H1 (cell line): ENCODE measurements around the gene PLN. TPM values are rescaled to one million over a fixed set of nuclear protein-coding genes. Genes with fewer than 3 reads are reported as not detected.

Source experiments
- CTCF ChIA-PET: fragments of 300-600 bp; sonication (Branson Sonifier 250); formaldehyde crosslinking; loops from one replicate; lab custom pipeline; 2021; ENCODE audit not compliant: partially characterized antibody; lab: Charles Lee
- POLR2A ChIA-PET: fragments of 300-600 bp; sonication (Branson Sonifier 250); formaldehyde crosslinking; loops from one replicate; lab custom pipeline; 2021; ENCODE audit warnings: inconsistent platforms; ENCODE audit not compliant: partially characterized antibody; lab: Charles Lee
- DNase-seq, 2 experiments: peaks; one replicate each; pipeline versions ENCODE4 v3.0.0 to v3.0.0-alpha.2; 2010 to 2022; ENCODE audit warnings: low spot score in 2 of 2, low read depth in 1 of 2, mixed read lengths in 1 of 2
- FAIRE-seq: peaks from 2 replicates; lab custom pipeline; 2011; peaks lifted over from hg19 to GRCh38; lab: Jason Lieb, UNC
- H2AFZ ChIP-seq: 2 replicates; pipeline ENCODE4 v1.8.1; 2012; ENCODE audit warnings: low read length, inconsistent platforms
- H2AK5ac ChIP-seq: 2 replicates; pipeline ENCODE4 v1.6.1; 2013; ENCODE audit warnings: low read depth, low read length
- H2BK120ac ChIP-seq: replicated peaks from 2 replicates; pipeline ENCODE3; 2013; ENCODE audit warnings: low read depth, low read length, inconsistent platforms
- H2BK12ac ChIP-seq: 2 replicates; pipeline ENCODE4 v1.6.1; 2013; ENCODE audit warnings: low read depth, low read length
- H2BK15ac ChIP-seq: 2 replicates; pipeline ENCODE4 v1.6.1; 2013; ENCODE audit warnings: low read length
- H2BK20ac ChIP-seq: 2 replicates; pipeline ENCODE4 v1.6.1; 2013; ENCODE audit warnings: low read length
- H2BK5ac ChIP-seq: 2 replicates; pipeline ENCODE4 v1.6.1; 2013; ENCODE audit warnings: low read depth, low read length
- H3K14ac ChIP-seq: 2 replicates; pipeline ENCODE4 v1.6.1; 2013; ENCODE audit warnings: inconsistent platforms; ENCODE audit not compliant: insufficient read length
- H3K18ac ChIP-seq: 2 replicates; pipeline ENCODE4 v1.6.1; 2013; ENCODE audit warnings: low read length; ENCODE audit errors: extremely low read depth
- H3K23ac ChIP-seq: 2 replicates; pipeline ENCODE4 v1.6.1; 2013; ENCODE audit warnings: inconsistent platforms; ENCODE audit not compliant: insufficient read length
- H3K23me2 ChIP-seq: 2 replicates; pipeline ENCODE4 v1.6.1; 2013; ENCODE audit warnings: low read depth, low read length
- H3K27ac ChIP-seq: 2 replicates; pipeline ENCODE4 v1.6.1; 2011; ENCODE audit warnings: low read depth, low read length, inconsistent platforms
- H3K27me3 ChIP-seq, 4 experiments: replicated peaks in 1 of 4; 1 replicate in 1 of 4; 2 replicates in 3 of 4; pipeline versions ENCODE4 v1.6.1 to v1.8.1; 2011 to 2013; ENCODE audit warnings: low read length in 3 of 4, mild to moderate bottlenecking in 3 of 4, inconsistent platforms in 2 of 4, mixed read lengths in 2 of 4, moderate library complexity in 1 of 4; ENCODE audit not compliant: control insufficient read depth in 3 of 4, insufficient read depth in 3 of 4; ENCODE audit errors: extremely low read depth in 1 of 4
- H3K36me3 ChIP-seq, 4 experiments: 2 replicates each; pipeline versions ENCODE4 v1.6.1 to v1.8.1; 2011 to 2013; ENCODE audit warnings: mild to moderate bottlenecking in 4 of 4, low read length in 3 of 4, moderate library complexity in 2 of 4, control low read depth in 1 of 4, inconsistent platforms in 1 of 4; ENCODE audit not compliant: insufficient read depth in 4 of 4, control insufficient read depth in 2 of 4
- H3K4ac ChIP-seq: replicated peaks from 2 replicates; pipeline ENCODE3; 2013; ENCODE audit warnings: low read length, low read depth, mixed read lengths, inconsistent platforms; ENCODE audit not compliant: insufficient read length
- H3K4me1 ChIP-seq, 4 experiments: replicated peaks in 1 of 4; 1 replicate in 1 of 4; 2 replicates in 3 of 4; pipeline versions ENCODE4 v1.6.1 to v1.8.1; 2011 to 2013; ENCODE audit warnings: low read length in 3 of 4, inconsistent platforms in 2 of 4, mixed read lengths in 1 of 4; ENCODE audit not compliant: insufficient read depth in 4 of 4, control insufficient read depth in 3 of 4
- H3K4me2 ChIP-seq, 2 experiments: 2 replicates each; pipeline versions ENCODE4 v1.6.1 to v1.8.1; 2011 to 2013; ENCODE audit warnings: low read depth in 2 of 2, low read length in 2 of 2, control low read depth in 1 of 2, inconsistent platforms in 1 of 2, mild to moderate bottlenecking in 1 of 2; ENCODE audit not compliant: insufficient read depth in 1 of 2
- H3K4me3 ChIP-seq, 4 experiments: fragments of 200-600, 300-600 bp in 1 of 4; sonication (generic), shearing (Covaris generic), sonication (Bioruptor Twin) in 1 of 4; 2 replicates each; pipeline versions ENCODE4 v1.5.1 to v1.8.1; 2011 to 2016; ENCODE audit warnings: low read length in 4 of 4, low read depth in 3 of 4, control low read depth in 2 of 4, inconsistent platforms in 2 of 4, mild to moderate bottlenecking in 2 of 4, mixed read lengths in 1 of 4, moderate library complexity in 1 of 4; ENCODE audit not compliant: insufficient read depth in 2 of 4; ENCODE audit errors: extremely low read depth in 1 of 4
- H3K56ac ChIP-seq: replicated peaks from 2 replicates; pipeline ENCODE3; 2013; ENCODE audit warnings: low read depth, mild to moderate bottlenecking, mixed read lengths, low read length, inconsistent platforms; ENCODE audit not compliant: insufficient read length
- H3K79me1 ChIP-seq: 2 replicates; pipeline ENCODE4 v1.6.1; 2013; ENCODE audit warnings: low read depth, low read length, control low read depth
- H3K79me2 ChIP-seq, 2 experiments: 2 replicates each; pipeline versions ENCODE4 v1.6.1 to v1.8.1; 2012 to 2013; ENCODE audit warnings: low read length in 2 of 2, mild to moderate bottlenecking in 2 of 2, inconsistent platforms in 1 of 2; ENCODE audit not compliant: insufficient read depth in 2 of 2, control insufficient read depth in 1 of 2
- H3K9ac ChIP-seq, 4 experiments: replicated peaks in 1 of 4; 1 replicate in 1 of 4; 2 replicates in 3 of 4; pipeline versions ENCODE4 v1.6.1 to v1.8.1; 2011 to 2013; ENCODE audit warnings: low read depth in 3 of 4, low read length in 3 of 4, control low read depth in 2 of 4, mild to moderate bottlenecking in 2 of 4, moderate library complexity in 2 of 4, inconsistent platforms in 1 of 4; ENCODE audit errors: extremely low read depth in 1 of 4
- H3K9me3 ChIP-seq, 2 experiments: 2 replicates each; pipeline versions ENCODE4 v1.6.1 to v1.8.1; 2012 to 2013; ENCODE audit warnings: mild to moderate bottlenecking in 2 of 2, moderate library complexity in 2 of 2, control low read depth in 1 of 2, inconsistent platforms in 1 of 2, low read depth in 1 of 2, low read length in 1 of 2, mixed read lengths in 1 of 2; ENCODE audit not compliant: insufficient read depth in 2 of 2
- H4K20me1 ChIP-seq, 2 experiments: replicated peaks in 1 of 2; 2 replicates each; pipeline versions ENCODE3 to v1.8.1; 2011 to 2013; ENCODE audit warnings: inconsistent platforms in 2 of 2, low read length in 2 of 2, mild to moderate bottlenecking in 1 of 2; ENCODE audit not compliant: insufficient read depth in 2 of 2, control insufficient read depth in 1 of 2
- H4K5ac ChIP-seq: 2 replicates; pipeline ENCODE4 v1.6.1; 2013; ENCODE audit warnings: low read length, low read depth, mixed read lengths, inconsistent platforms; ENCODE audit not compliant: insufficient read length
- H4K8ac ChIP-seq: 2 replicates; pipeline ENCODE4 v1.8.0; 2013; ENCODE audit warnings: mild to moderate bottlenecking, moderate library complexity, low read length, inconsistent platforms; ENCODE audit not compliant: insufficient read depth; ENCODE audit errors: extremely low read depth
- H4K91ac ChIP-seq: replicated peaks from 2 replicates; pipeline ENCODE3; 2013; ENCODE audit warnings: low read length, mixed read lengths, inconsistent platforms; ENCODE audit not compliant: insufficient read length
- CBX8 ChIP-seq: fragments of 300-800, 300-1000 bp; sonication (generic); IDR thresholded peaks from 2 replicates; pipeline ENCODE4 v1.7.1; 2016; ENCODE audit warnings: low read depth, low read length, borderline replicate concordance
- CEBPB ChIP-seq: IDR thresholded peaks from 2 replicates; pipeline ENCODE4 v1.6.1; 2012; ENCODE audit warnings: low read depth, low read length
- CHD1 ChIP-seq: IDR thresholded peaks from 2 replicates; pipeline ENCODE4 v1.6.1; 2012; ENCODE audit warnings: low read depth, low read length, improper control_type of control experiment
- CHD2 ChIP-seq: IDR thresholded peaks from 2 replicates; pipeline ENCODE4 v1.6.1; 2012; ENCODE audit warnings: low read length, improper control_type of control experiment
- EP300 ChIP-seq, 2 experiments: IDR thresholded peaks; 1 replicate in 1 of 2; 2 replicates in 1 of 2; pipeline ENCODE4 v1.6.1; 2011 to 2012; ENCODE audit warnings: low read depth in 2 of 2, low read length in 2 of 2, mild to moderate bottlenecking in 2 of 2, borderline replicate concordance in 1 of 2, inconsistent platforms in 1 of 2, moderate library complexity in 1 of 2
- GTF2F1 ChIP-seq: IDR thresholded peaks from 2 replicates; pipeline ENCODE4 v1.6.1; 2012; ENCODE audit warnings: low read depth, low read length, improper control_type of control experiment, borderline replicate concordance
- MAX ChIP-seq: IDR thresholded peaks from 2 replicates; pipeline ENCODE4 v1.6.1; 2012; ENCODE audit warnings: inconsistent platforms
- NRF1 ChIP-seq: IDR thresholded peaks from 2 replicates; pipeline ENCODE4 v1.6.1; 2011; ENCODE audit warnings: mild to moderate bottlenecking, low read depth, low read length, improper control_type of control experiment
- POLR2A ChIP-seq, 2 experiments: IDR thresholded peaks; 1 replicate in 1 of 2; 2 replicates in 1 of 2; pipeline ENCODE4 v1.6.1; 2011; ENCODE audit warnings: low read depth in 2 of 2, low read length in 2 of 2, mild to moderate bottlenecking in 2 of 2; ENCODE audit errors: control extremely low read depth in 1 of 2
- SIX5 ChIP-seq: IDR thresholded peaks from 2 replicates; pipeline ENCODE4 v1.6.1; 2011; ENCODE audit warnings: mild to moderate bottlenecking, low read depth, low read length
- SP2 ChIP-seq: IDR thresholded peaks from 2 replicates; pipeline ENCODE4 v1.6.1; 2012; ENCODE audit warnings: mild to moderate bottlenecking, low read length, inconsistent platforms
- SRF ChIP-seq: IDR thresholded peaks from 2 replicates; pipeline ENCODE4 v1.6.1; 2011; ENCODE audit warnings: mild to moderate bottlenecking, low read depth, low read length, moderate library complexity
- SUZ12 ChIP-seq: fragments of 200-600 bp; sonication (generic); IDR thresholded peaks from 2 replicates; pipeline ENCODE4 v1.6.1; 2012; ENCODE audit warnings: mild to moderate bottlenecking, inconsistent platforms, low read length, moderate library complexity, mixed read lengths
- YY1 ChIP-seq: IDR thresholded peaks from 2 replicates; pipeline ENCODE4 v1.6.1; 2011; ENCODE audit warnings: low read depth, mild to moderate bottlenecking, low read length
- WGBS, 2 experiments: shearing (Covaris generic) in 1 of 2; methylation state at CpG; one replicate each; pipeline versions ENCODE4 v1.1.6 to v1.1.7; 2013 to 2015; ENCODE audit warnings: low lambda C conversion rate in 2 of 2, mixed read lengths in 2 of 2, inconsistent platforms in 1 of 2, low coverage in 1 of 2, missing lambda C conversion rate in 1 of 2; ENCODE audit not compliant: insufficient replicate concordance in 2 of 2, insufficient coverage in 1 of 2, insufficient read length in 1 of 2; ENCODE audit errors: extremely low coverage in 1 of 2, missing lambda C conversion rate in 1 of 2; 5-methylcytosine and 5-hydroxymethylcytosine counted together
- polyA plus RNA-seq, 7 experiments: library from polyadenylated mRNA; depleted of rRNA in 3 of 7; stranded (reverse) in 5 of 7; unstranded in 2 of 7; fragments of >200 nt in 5 of 7; fragments of 200-250 nt in 2 of 7; gene quantifications; 1 replicate in 5 of 7; 2 replicates in 1 of 7; 4 replicates in 1 of 7; pipeline versions ENCODE4 v1.2.1 to v1.2.3, GENCODE V29; 2011 to 2013; ENCODE audit warnings: missing spikeins in 2 of 7, mixed read lengths in 2 of 7
- total RNA-seq: library from RNA; stranded (reverse); fragmentation: NEBNext Ultra II Directional; extraction: Animal tissue kit (Norgen Biotek cat#: 25700); gene quantifications from 2 replicates; pipeline ENCODE4 v1.2.1, GENCODE V29; 2021

PLN gene
- total and polyA plus RNA-seq, 2 of the 8 experiments (the other 6 are each of a cell fraction or from before 2014, with no cell fraction given), result not detected

GRCh38 chr6:118586746-118587485, 38.8 kb downstream of the PLN start:
- no peaks in the 10 kb centered on the region; a peak in 1 of 8 replicates for H3K36me3 ChIP-seq
- H2BK120ac ChIP-seq, result no peak overlapping the region
- no peak overlapping the region for H3K4me2 ChIP-seq
- H2BK20ac ChIP-seq, result no peak overlapping the region
- no peak overlapping the region for H2BK5ac ChIP-seq
- DNase-seq, result no peak
- FAIRE-seq, result no peak
- H3K79me2 ChIP-seq, result no peaks in the 10 kb centered on the region; a peak in 1 of 4 replicates
- H3K4ac ChIP-seq, result no peak overlapping the region
- WGBS, 2 experiments, result 95% methylated on average over 5 of the region's 5 CpGs; no CpG with 5 or more reads in 1 of the 2 experiments
- H4K8ac ChIP-seq, result no peak overlapping the region
- no peak overlapping the region for H4K91ac ChIP-seq
- no peak overlapping the region for H2BK12ac ChIP-seq
- H2AFZ ChIP-seq, result no peak overlapping the region
- H2BK15ac ChIP-seq, result no peak overlapping the region
- H3K27ac ChIP-seq, result no peak overlapping the region
- no peak overlapping the region for H3K14ac ChIP-seq
- no peaks in the 10 kb centered on the region for H3K27me3 ChIP-seq
- no peak overlapping the region for H2AK5ac ChIP-seq
- no peak overlapping the region for H3K18ac ChIP-seq
- H3K56ac ChIP-seq, result no peak overlapping the region
- peaks cover 0 to 1% of the 10 kb centered on the region in 2 experiments for H4K20me1 ChIP-seq
- H3K9ac ChIP-seq, result no peak overlapping the region
- no peaks in the 10 kb centered on the region for H3K9me3 ChIP-seq
- H4K5ac ChIP-seq, result no peak overlapping the region
- no peak overlapping the region for H3K23ac ChIP-seq
- H3K4me3 ChIP-seq, result no peak overlapping the region
- no peaks in the 10 kb centered on the region; the same call in 1 of the 2 replicates for H3K23me2 ChIP-seq
- CTCF ChIA-PET, result interaction anchor here (1.2 kb wide), 1 partner anchor 611 kb away, joined by 3 read pairs; no protein-coding TSS in a partner anchor
- H3K79me1 ChIP-seq, result no peaks in the 10 kb centered on the region
- POLR2A ChIA-PET, result no interaction called here
- H3K4me1 ChIP-seq, result peaks cover 0 to 2% (median 0%) of the 10 kb centered on the region in 4 experiments; a peak in 2 of 7 replicates
- TF ChIP-seq CBX8 (no peak), CEBPB (no peak), CHD1 (no peak), SRF (no peak), SIX5 (no peak), SP2 (no peak), CHD2 (no peak), POLR2A (IDR thresholded peaks at IDR 0.05; ENCODE audit: control extremely low read depth in 1 of 2, low read depth in 2 of 2, low read length in 2 of 2) (no peak), NRF1 (no peak), GTF2F1 (no peak), EP300 (IDR thresholded peaks at IDR 0.05; ENCODE audit: borderline replicate concordance in 1 of 2, low read depth in 2 of 2, low read length in 2 of 2) (no peak), SUZ12 (no peak), YY1 (no peak), MAX (no peak)
